Measurements from ENCODE around the gene RBM48.
"Not testable (repeated sequence)": the region's sequence is repeated elsewhere in the genome, so short reads cannot be mapped to it uniquely, and the experiment has no call there.

Gene RBM48

DNA sequence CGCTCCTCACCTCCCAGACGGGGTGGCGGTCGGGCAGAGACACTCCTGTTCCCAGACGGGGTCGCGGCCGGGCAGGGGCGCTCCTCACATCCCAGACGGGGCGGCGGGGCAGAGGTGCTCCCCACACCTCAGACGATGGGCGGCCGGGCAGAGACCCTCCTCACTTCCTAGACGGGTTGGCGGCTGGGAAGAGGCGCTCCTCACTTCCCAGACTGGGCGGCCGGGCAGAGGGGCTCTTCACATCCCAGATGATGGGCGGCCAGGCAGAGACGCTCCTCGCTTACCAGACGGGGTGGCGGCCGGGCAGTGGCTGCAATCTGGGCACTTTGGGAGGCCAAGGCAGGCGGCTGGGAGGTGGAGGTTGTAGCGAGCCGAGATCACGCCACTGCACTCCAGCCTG is 16.5 kb downstream of the RBM48 start:
- DNase-seq (ENCODE audit: low read depth in 2 of 2), result not testable (repeated sequence)

DNA sequence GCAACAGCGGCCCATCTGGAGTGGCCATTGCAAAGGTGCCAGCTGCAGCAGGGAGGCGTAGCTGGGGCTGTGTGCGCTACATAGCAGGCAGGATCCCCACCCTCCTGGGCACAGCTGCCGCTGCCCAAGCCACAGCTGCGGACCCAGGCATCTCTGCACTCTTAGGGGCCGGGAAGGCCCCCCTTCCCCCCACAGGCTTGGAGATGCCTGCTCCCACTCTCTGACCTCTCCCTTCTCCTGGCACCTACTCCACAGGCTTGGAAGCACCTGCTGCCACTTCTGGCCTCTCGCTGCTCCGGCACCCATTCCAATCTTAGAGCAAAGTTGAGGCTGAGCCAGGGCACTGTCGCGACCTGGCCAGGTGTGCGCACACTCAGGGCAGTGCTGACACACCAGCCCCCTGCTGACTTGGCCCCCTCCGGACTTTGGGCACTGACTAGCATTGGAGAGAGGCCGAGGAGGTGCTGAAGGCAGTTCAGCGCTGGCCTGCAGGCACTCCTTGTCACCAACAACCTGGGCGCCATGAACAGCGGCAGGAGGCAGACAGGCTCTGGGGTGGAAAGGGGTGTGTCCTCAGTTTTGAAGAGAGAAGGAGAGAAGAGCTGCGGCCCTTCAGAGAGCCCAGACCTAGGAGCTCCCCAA is 18.4 kb downstream of the RBM48 start:
- DNase-seq (ENCODE audit: low read depth in 2 of 2), result no peak

DNA sequence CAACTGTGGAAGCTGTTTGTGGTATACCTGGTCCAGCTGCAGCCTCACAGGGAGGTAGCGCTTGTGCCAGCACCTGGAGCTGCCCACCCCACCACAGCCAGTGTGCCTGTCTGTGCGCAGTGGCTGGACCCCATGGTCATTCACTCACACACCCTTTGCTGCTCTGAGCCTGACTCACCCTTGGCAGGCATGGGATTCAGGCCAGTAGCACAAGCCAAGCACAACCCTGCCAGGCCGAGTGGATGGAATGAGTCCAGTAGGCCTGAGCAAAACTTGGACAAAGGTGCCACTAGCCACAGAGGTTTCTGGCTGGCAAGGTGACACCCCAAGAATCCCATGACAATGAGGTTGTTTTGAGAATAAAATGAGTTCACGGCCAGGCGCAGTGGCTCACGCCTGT is 19.0 kb downstream of the RBM48 start:
- no peak for DNase-seq (ENCODE audit: low read depth in 2 of 2)

GRCh38 chr7:92550194-92550593 is 21.6 kb downstream of the RBM48 start:
- DNase-seq (ENCODE audit: low read depth in 2 of 2), result no peak

- DNase-seq (ENCODE audit: low read depth in 2 of 2), result no peak
Measured at GRCh38 chr7:92557249-92557648, 28.7 kb downstream of the RBM48 start.

DNA sequence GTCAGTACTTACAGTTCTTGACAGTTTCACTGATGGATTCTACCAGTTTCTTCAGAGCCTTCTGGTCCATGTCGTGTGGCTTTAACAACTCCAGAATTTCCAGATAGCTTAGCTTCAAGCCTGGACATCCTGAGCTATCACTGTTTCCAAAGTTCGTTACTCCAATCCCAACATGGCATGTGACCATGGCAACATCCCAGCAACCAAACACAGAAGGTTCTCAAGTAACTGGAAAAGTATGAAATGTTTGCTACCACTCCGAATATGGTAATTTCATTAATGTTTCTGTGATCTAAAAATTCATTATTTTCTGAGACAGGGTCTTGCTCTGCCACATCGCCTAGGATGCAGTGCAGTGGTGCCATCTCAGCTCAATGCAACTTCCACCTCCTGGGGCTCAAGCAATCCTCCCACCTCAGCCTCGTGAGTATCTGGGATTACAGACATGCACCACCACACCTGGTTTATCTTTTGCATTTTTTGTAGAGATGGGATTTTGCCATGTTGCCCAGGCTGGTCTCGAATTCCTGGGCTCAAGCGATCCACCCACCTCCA is 29.3 kb downstream of the RBM48 start:
- DNase-seq (ENCODE audit: low read depth in 2 of 2), result no peak

- DNase-seq (ENCODE audit: low read depth in 2 of 2), result no peak
Measured at GRCh38 chr7:92560602-92561001, 32.0 kb downstream of the RBM48 start.

DNA sequence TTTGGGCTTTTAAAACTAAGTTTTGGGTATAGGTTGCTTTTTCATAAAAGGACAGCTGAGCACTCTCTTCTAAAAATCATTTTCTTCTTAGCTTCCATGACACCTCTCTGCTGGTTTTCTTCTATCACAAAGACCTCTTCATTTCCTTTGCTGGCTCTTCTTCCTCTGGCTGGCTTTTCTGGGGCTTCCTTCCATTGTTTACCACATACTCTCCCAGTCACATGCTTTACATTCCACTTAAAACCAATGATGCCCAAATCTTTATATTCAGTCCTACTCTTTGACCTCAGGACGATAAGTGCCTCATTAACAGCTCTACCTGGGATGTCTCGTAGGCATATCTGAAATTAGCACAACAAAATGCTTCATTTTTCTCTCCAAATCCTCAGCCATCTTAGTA is 34.8 kb downstream of the RBM48 start:
- DNase-seq (ENCODE audit: low read depth in 2 of 2), result no peak

GRCh38 chr7:92567460-92567859 is 38.9 kb downstream of the RBM48 start:
- no peak for DNase-seq (ENCODE audit: low read depth in 2 of 2)

DNA sequence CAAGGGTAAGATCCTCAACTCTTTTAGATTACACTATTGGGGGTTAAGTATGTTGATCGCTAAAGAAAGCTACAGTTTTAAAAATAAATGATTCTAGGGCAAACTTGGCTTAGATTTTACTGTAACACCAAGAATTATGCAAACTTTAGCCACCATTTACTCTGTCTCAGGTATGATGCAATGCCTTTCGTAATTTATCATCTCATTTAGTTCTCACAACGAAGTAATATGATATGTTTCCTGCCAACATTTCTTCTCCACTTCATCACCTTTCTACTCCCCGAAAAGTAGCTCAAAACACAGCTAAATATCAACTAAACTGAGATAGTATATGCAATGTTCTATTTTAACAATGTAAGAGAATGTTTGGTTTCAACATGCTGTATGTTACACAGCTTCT is 40.5 kb downstream of the RBM48 start:
- no peak for DNase-seq (ENCODE audit: low read depth in 2 of 2)

DNA sequence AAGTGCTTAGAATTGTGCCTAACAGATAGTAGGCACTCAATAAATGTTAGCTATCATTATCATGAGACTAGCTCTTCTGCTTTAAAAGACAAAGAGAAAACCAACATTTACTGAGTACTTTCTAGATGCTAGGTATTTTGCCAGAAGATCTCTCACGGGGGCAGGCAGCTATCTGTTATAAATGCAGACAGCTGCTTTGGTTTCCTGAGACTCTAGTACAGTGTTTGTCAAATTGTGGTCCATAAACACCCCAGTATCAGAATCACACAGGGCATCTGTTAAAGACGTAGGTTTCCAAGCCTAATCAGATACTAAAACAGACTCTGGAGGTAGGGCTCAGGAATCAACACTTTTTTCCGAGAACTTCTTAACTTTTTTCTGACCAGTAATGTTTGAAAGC is 47.7 kb downstream of the RBM48 start:
- DNase-seq (ENCODE audit: low read depth in 2 of 2), result no peak

- no peak for DNase-seq (ENCODE audit: low read depth in 2 of 2)
Measured at GRCh38 chr7:92582948-92583347, 54.4 kb downstream of the RBM48 start.

- no peak for DNase-seq (ENCODE audit: low read depth in 2 of 2)
Measured at GRCh38 chr7:92584953-92585352, 56.4 kb downstream of the RBM48 start.

DNA sequence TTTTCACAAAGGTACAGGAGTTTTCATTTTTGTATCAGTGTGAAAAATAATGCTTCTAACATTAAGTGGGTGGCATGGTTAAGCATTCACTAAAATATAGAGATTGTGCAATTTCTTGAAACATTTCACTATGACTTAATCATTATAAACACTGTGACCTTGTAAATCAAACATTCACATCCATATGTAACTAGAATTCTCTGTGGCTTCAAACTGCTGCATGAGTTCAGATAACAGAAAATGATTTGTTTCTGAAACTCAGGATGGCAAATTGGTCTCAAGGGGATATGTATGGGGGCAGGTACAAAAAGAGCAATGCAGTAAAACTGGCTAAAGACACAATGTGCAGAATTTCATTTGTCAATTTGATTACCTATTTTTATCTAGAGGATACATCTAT is 57.8 kb downstream of the RBM48 start:
- DNase-seq (ENCODE audit: low read depth in 2 of 2), result no peak

DNA sequence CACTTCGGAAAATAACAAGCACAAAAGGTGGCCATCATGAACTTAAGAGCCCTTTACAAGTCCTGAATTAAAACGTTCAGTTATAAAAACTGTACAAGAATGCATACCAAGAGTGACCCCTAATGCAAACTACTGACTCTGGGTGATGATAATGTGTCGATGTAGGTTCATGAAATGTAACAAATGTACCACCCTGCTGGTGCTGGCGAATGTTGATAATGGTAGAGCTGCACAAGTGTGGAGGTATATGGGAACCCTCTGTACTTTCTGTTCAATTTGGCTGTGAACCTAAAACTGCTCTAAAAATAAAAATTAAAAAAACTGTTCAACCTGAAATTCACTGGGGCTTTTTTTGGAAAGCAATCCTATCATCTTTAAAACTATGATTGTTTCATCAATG is 58.2 kb downstream of the RBM48 start:
- DNase-seq (ENCODE audit: low read depth in 2 of 2), result no peak
